HepG2 (cell line): Measurements from ENCODE around the gene TSPAN31. TPM values are rescaled to one million over a fixed set of nuclear protein-coding genes. Genes with fewer than 3 reads are reported as not detected.

Experiments
- EP300 ChIP-seq, 3 experiments: sonication (generic) in 1 of 3; formaldehyde crosslinking in 1 of 3; IDR thresholded peaks; 2 replicates each; pipeline versions ENCODE4 v1.5.1 to v1.6.1; 2011 to 2020; ENCODE audit warnings: low read depth in 2 of 3, low read length in 2 of 3, borderline replicate concordance in 1 of 3, improper control_type of control experiment in 1 of 3, mild to moderate bottlenecking in 1 of 3, missing genetic modification reagents in 1 of 3, moderate library complexity in 1 of 3
- FOXK2 ChIP-seq: fragments of 450-650 bp; IDR thresholded peaks from 2 replicates; pipeline ENCODE4 v1.6.1; 2016
- HNRNPK ChIP-seq: fragments of 200-400 bp; formaldehyde crosslinking; IDR thresholded peaks from 2 replicates; pipeline ENCODE4 v1.6.1; 2018; ENCODE audit warnings: low read length, low read depth, moderate library complexity, mild to moderate bottlenecking; ENCODE audit not compliant: poor library complexity, severe bottlenecking
- NCOA5 ChIP-seq: sonication (generic); formaldehyde crosslinking; IDR thresholded peaks from 2 replicates; pipeline ENCODE4 v1.4.0; 2020; ENCODE audit warnings: missing genetic modification reagents
- NFYC ChIP-seq: IDR thresholded peaks from 2 replicates; pipeline ENCODE4 v1.6.1; 2016; ENCODE audit warnings: missing genetic modification reagents, missing compliant biosample characterization
- PRPF4 ChIP-seq: fragments of 200-400 bp; formaldehyde crosslinking; IDR thresholded peaks from 2 replicates; pipeline ENCODE4 v1.6.1; 2016; ENCODE audit warnings: low read length, low read depth; ENCODE audit not compliant: poor library complexity, severe bottlenecking
- TGIF2 ChIP-seq: IDR thresholded peaks from 2 replicates; pipeline ENCODE4 v1.6.1; 2016; ENCODE audit warnings: control low read depth, missing compliant biosample characterization
- TOPORS ChIP-seq: sonication (generic); formaldehyde crosslinking; IDR thresholded peaks from 2 replicates; pipeline ENCODE4 v1.8.0; 2023; ENCODE audit warnings: mild to moderate bottlenecking, missing genetic modification reagents
- XRCC5 ChIP-seq: fragments of 200-400 bp; formaldehyde crosslinking; optimal IDR thresholded peaks from 2 replicates; pipeline ENCODE3; 2017; ENCODE audit warnings: mild to moderate bottlenecking, low read length
- ZNF180 ChIP-seq: sonication (generic); formaldehyde crosslinking; IDR thresholded peaks from 2 replicates; pipeline ENCODE4 v1.4.0; 2020; ENCODE audit warnings: low read depth, missing genetic modification reagents, borderline replicate concordance
- ZNF343 ChIP-seq: sonication (generic); formaldehyde crosslinking; IDR thresholded peaks from 2 replicates; pipeline ENCODE4 v1.4.0; 2020; ENCODE audit warnings: mild to moderate bottlenecking, missing genetic modification reagents
- ZNF496 ChIP-seq: sonication (generic); formaldehyde crosslinking; IDR thresholded peaks from 2 replicates; pipeline ENCODE4 v1.8.1; 2023; ENCODE audit warnings: mild to moderate bottlenecking, moderate library complexity, missing genetic modification reagents; ENCODE audit not compliant: insufficient replicate concordance
- ZNF652 ChIP-seq: IDR thresholded peaks from 2 replicates; pipeline ENCODE4 v1.6.1; 2016; ENCODE audit warnings: low read depth, borderline replicate concordance
- ZSCAN31 ChIP-seq: sonication (generic); formaldehyde crosslinking; IDR thresholded peaks from 2 replicates; pipeline ENCODE4 v1.5.0; 2020; ENCODE audit warnings: low read depth, mild to moderate bottlenecking, missing genetic modification reagents
- polyA plus RNA-seq, 8 experiments: library from polyadenylated mRNA; depleted of rRNA in 3 of 8; stranded (reverse) in 7 of 8; unstranded in 1 of 8; fragments of >200 nt; fragmentation: Illumina TruSeq in 4 of 8; extraction: Trizol in 4 of 8; gene quantifications; 2 replicates each; pipeline versions ENCODE4 v1.2.1 to v1.2.3, GENCODE V29; 2011 to 2016; ENCODE audit warnings: low read depth in 4 of 8, missing spikeins in 1 of 8, mixed read lengths in 1 of 8; ENCODE audit not compliant: insufficient read depth in 1 of 8
- total RNA-seq, 5 experiments: library from RNA; depleted of rRNA; stranded (reverse); fragments of >200 nt; fragmentation: Illumina TruSeq; extraction: Trizol; gene quantifications; 2 replicates each; pipeline ENCODE4 v1.2.3, GENCODE V29; 2016; ENCODE audit warnings: low read depth in 1 of 5
- TF ChIP-seq, protein P1 (sequence below), 2 experiments: fragments of 450-650 bp in 1 of 2; sonication (generic) in 1 of 2; formaldehyde crosslinking; IDR thresholded peaks; 2 replicates each; pipeline versions ENCODE4 v1.5.0 to v1.8.0; 2020 to 2022; ENCODE audit warnings: mild to moderate bottlenecking in 1 of 2, missing genetic modification reagents in 1 of 2
- TF ChIP-seq, protein P2 (sequence below): sonication (generic); formaldehyde crosslinking; IDR thresholded peaks from 2 replicates; pipeline ENCODE4 v1.5.0; 2020; ENCODE audit warnings: missing genetic modification reagents, mild to moderate bottlenecking, borderline replicate concordance
- TF ChIP-seq, protein P3 (sequence below): sonication (generic); formaldehyde crosslinking; IDR thresholded peaks from 2 replicates; pipeline ENCODE4 v1.8.1; 2023; ENCODE audit warnings: mild to moderate bottlenecking, missing genetic modification reagents
- TF ChIP-seq, protein P4 (sequence below): sonication (generic); formaldehyde crosslinking; IDR thresholded peaks from 2 replicates; pipeline ENCODE4 v1.8.0; 2022; ENCODE audit warnings: missing genetic modification reagents, mild to moderate bottlenecking, moderate library complexity, borderline replicate concordance
- TF ChIP-seq, protein P5 (sequence below): sonication (generic); formaldehyde crosslinking; IDR thresholded peaks from 2 replicates; pipeline ENCODE4 v1.5.0; 2020; ENCODE audit warnings: mild to moderate bottlenecking, missing genetic modification reagents
- TF ChIP-seq, protein P6 (sequence below): sonication (generic); formaldehyde crosslinking; IDR thresholded peaks from 2 replicates; pipeline ENCODE4 v1.5.0; 2020; ENCODE audit warnings: missing genetic modification reagents

Gene TSPAN31
- total and polyA plus RNA-seq, 2 of the 13 experiments (the other 11 are each of a cell fraction or from before 2014, with no cell fraction given), result 10.4 to 24.6 TPM

DNA sequence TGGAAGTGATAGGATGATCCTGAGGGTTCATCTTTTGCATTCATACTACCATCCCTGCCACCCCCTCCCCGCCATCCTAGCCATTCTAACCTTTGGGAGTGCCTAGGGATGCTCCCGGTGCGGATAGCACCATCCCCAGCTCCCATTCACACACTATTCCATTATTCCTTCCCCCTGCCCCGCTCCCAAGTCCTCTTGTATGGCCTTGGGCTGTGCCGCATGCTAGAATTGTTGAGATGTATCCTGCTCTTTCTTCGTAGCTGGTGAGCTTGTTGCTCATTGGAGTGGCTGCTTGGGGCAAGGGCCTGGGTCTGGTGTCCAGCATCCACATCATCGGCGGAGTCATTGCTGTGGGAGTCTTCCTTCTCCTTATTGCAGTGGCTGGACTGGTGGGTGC, 644 bp downstream of the TSPAN31 start (continued):
- TF ChIP-seq, protein P1, sequence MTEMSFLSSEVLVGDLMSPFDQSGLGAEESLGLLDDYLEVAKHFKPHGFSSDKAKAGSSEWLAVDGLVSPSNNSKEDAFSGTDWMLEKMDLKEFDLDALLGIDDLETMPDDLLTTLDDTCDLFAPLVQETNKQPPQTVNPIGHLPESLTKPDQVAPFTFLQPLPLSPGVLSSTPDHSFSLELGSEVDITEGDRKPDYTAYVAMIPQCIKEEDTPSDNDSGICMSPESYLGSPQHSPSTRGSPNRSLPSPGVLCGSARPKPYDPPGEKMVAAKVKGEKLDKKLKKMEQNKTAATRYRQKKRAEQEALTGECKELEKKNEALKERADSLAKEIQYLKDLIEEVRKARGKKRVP (CRISPR knock-in tag; IDR thresholded peaks at IDR 0.05), result no peak
- TF ChIP-seq EP300 (IDR thresholded peaks at IDR 0.05; ENCODE audit: low read depth in 2 of 2, low read length in 2 of 2), result no peak
- 0 out of 2 replicates have a peak, but pooled peaks have one; percentile 15 for TF ChIP-seq EP300 (CRISPR knock-in tag; IDR thresholded peaks at IDR 0.05; ENCODE audit: borderline replicate concordance)
- no peak for TF ChIP-seq ZSCAN31 (CRISPR knock-in tag)
- TF ChIP-seq XRCC5, result no peak
- TF ChIP-seq TGIF2, result no peak
- 0 out of 2 replicates have a peak, but pooled peaks have one; percentile 39 for TF ChIP-seq TOPORS (CRISPR knock-in tag)
- TF ChIP-seq ZNF496 (CRISPR knock-in tag), result no peak
- TF ChIP-seq, protein P2, sequence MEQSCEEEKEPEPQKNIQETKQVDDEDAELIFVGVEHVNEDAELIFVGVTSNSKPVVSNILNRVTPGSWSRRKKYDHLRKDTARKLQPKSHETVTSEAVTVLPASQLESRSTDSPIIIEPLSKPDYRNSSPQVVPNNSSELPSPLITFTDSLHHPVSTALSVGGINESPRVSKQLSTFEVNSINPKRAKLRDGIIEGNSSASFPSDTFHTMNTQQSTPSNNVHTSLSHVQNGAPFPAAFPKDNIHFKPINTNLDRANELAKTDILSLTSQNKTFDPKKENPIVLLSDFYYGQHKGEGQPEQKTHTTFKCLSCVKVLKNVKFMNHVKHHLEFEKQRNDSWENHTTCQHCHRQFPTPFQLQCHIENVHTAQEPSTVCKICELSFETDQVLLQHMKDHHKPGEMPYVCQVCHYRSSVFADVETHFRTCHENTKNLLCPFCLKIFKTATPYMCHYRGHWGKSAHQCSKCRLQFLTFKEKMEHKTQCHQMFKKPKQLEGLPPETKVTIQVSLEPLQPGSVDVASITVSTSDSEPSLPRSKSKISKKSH, result no peak; the same call in 1 of the 2 replicates
- TF ChIP-seq HNRNPK, result peak; percentile 6
- no peak for TF ChIP-seq ZNF343 (CRISPR knock-in tag)
- TF ChIP-seq, protein P3, sequence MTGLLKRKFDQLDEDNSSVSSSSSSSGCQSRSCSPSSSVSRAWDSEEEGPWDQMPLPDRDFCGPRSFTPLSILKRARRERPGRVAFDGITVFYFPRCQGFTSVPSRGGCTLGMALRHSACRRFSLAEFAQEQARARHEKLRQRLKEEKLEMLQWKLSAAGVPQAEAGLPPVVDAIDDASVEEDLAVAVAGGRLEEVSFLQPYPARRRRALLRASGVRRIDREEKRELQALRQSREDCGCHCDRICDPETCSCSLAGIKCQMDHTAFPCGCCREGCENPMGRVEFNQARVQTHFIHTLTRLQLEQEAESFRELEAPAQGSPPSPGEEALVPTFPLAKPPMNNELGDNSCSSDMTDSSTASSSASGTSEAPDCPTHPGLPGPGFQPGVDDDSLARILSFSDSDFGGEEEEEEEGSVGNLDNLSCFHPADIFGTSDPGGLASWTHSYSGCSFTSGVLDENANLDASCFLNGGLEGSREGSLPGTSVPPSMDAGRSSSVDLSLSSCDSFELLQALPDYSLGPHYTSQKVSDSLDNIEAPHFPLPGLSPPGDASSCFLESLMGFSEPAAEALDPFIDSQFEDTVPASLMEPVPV (CRISPR knock-in tag), result no peak
- TF ChIP-seq ZNF180 (CRISPR knock-in tag), result no peak
- TF ChIP-seq, protein P4, sequence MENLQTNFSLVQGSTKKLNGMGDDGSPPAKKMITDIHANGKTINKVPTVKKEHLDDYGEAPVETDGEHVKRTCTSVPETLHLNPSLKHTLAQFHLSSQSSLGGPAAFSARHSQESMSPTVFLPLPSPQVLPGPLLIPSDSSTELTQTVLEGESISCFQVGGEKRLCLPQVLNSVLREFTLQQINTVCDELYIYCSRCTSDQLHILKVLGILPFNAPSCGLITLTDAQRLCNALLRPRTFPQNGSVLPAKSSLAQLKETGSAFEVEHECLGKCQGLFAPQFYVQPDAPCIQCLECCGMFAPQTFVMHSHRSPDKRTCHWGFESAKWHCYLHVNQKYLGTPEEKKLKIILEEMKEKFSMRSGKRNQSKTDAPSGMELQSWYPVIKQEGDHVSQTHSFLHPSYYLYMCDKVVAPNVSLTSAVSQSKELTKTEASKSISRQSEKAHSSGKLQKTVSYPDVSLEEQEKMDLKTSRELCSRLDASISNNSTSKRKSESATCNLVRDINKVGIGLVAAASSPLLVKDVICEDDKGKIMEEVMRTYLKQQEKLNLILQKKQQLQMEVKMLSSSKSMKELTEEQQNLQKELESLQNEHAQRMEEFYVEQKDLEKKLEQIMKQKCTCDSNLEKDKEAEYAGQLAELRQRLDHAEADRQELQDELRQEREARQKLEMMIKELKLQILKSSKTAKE (CRISPR knock-in tag), result no peak
- TF ChIP-seq, protein P5, sequence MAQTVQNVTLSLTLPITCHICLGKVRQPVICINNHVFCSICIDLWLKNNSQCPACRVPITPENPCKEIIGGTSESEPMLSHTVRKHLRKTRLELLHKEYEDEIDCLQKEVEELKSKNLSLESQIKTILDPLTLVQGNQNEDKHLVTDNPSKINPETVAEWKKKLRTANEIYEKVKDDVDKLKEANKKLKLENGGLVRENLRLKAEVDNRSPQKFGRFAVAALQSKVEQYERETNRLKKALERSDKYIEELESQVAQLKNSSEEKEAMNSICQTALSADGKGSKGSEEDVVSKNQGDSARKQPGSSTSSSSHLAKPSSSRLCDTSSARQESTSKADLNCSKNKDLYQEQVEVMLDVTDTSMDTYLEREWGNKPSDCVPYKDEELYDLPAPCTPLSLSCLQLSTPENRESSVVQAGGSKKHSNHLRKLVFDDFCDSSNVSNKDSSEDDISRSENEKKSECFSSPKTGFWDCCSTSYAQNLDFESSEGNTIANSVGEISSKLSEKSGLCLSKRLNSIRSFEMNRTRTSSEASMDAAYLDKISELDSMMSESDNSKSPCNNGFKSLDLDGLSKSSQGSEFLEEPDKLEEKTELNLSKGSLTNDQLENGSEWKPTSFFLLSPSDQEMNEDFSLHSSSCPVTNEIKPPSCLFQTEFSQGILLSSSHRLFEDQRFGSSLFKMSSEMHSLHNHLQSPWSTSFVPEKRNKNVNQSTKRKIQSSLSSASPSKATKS (CRISPR knock-in tag), result no peak
- no peak for TF ChIP-seq FOXK2
- no peak for TF ChIP-seq PRPF4
- TF ChIP-seq, protein P6, sequence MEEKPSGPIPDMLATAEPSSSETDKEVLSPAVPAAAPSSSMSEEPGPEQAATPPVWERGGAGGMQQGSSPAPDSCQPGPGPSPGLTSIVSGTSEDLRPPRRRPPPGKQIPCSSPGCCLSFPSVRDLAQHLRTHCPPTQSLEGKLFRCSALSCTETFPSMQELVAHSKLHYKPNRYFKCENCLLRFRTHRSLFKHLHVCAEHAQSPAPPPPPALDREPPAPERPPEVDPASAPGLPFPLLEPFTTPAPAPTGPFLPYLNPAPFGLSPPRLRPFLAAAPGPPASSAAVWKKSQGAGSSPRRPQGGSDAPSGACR (CRISPR knock-in tag), result no peak
- no peak for TF ChIP-seq NCOA5
- no peak for TF ChIP-seq ZNF652 (CRISPR knock-in tag)
- no peak for TF ChIP-seq NFYC (CRISPR knock-in tag)
